Ovary (tissue), 9 donors: ENCODE measurements around the gene EGFLAM. TPM values are rescaled to one million over a fixed set of nuclear protein-coding genes. Genes with fewer than 3 reads are reported as not detected.

Experiments used
- DNase-seq, 5 donors: peaks; one replicate each; pipeline ENCODE4 v3.0.0-alpha.2; 2019 to 2020
- H3K27ac ChIP-seq, 2 donors: fragments of 200-600 bp; one replicate each; pipeline versions ENCODE4 v1.5.1 to v1.8.0; 2019 to 2022
- H3K27me3 ChIP-seq: fragments of 200-600 bp; one replicate; pipeline ENCODE4 v1.8.0; 2022
- H3K36me3 ChIP-seq: fragments of 200-600 bp; sonication (generic); one replicate; pipeline ENCODE4 v1.5.1; 2019
- H3K4me1 ChIP-seq: one replicate; pipeline ENCODE4 v1.8.1; 2013; ENCODE audit warnings: mild to moderate bottlenecking, moderate library complexity; ENCODE audit not compliant: insufficient read depth
- H3K4me3 ChIP-seq: fragments of 200-600 bp; sonication (generic); one replicate; pipeline ENCODE4 v1.5.1; 2017
- H3K9me3 ChIP-seq, 2 donors: fragments of 200-600 bp in 1 of 2; sonication (generic) in 1 of 2; one replicate each; pipeline versions ENCODE4 v1.5.1 to v1.8.1; 2013 to 2019; ENCODE audit warnings: mild to moderate bottlenecking in 1 of 2, moderate library complexity in 1 of 2
- EP300 ChIP-seq: sonication (generic); formaldehyde crosslinking; IDR thresholded peaks from one replicate; pipeline ENCODE4 v1.6.1; 2017; ENCODE audit warnings: antibody characterized with exemption
- POLR2A ChIP-seq: fragments of 450-650 bp; IDR thresholded peaks from one replicate; pipeline ENCODE4 v1.6.1; 2017; ENCODE audit warnings: antibody characterized with exemption, mild to moderate bottlenecking, moderate library complexity
- WGBS, 3 donors: extraction: QIAGEN DNeasy Blood & Tissue Kit in 1 of 3; methylation state at CpG; one replicate each; pipeline versions ENCODE4 v1.1.5 to v1.1.7; 2013 to 2017; 5-methylcytosine and 5-hydroxymethylcytosine counted together
- intact Hi-C, 4 donors: fragments of 100-400 bp; cut with DNase I; formaldehyde crosslinking; loops; one replicate each; pipeline versions ENCODE4 v1.11.0 to v1.15.1; 2022 to 2023
- polyA plus RNA-seq, 2 donors: library from polyadenylated mRNA; stranded (reverse); fragments of 200-250 nt in 1 of 2; fragments of 350-450 nt in 1 of 2; fragmentation: Illumina TruSeq in 1 of 2; extraction: RNeasy Lipid Tissue Mini Kit (QIAGEN cat#74804) in 1 of 2; gene quantifications; one replicate each; pipeline ENCODE4 v1.2.3, GENCODE V29; 2013 to 2014
- total RNA-seq, 7 donors: library from RNA; depleted of rRNA in 2 of 7; stranded (reverse); fragments of >200 nt in 2 of 7; fragmentation: NEBNext Ultra II Directional in 3 of 7; extraction: Animal tissue kit (Norgen Biotek cat#: 25700) in 3 of 7; gene quantifications; one replicate each; pipeline versions ENCODE4 v1.1.0 to v1.2.4, GENCODE V29; 2016 to 2023
- TF ChIP-seq, protein P1 (sequence below), 3 donors: fragments of 450-650 bp in 2 of 3; fragments of 200-600 bp in 1 of 3; IDR thresholded peaks; one replicate each; pipeline versions ENCODE4 v1.5.1 to v1.8.0; 2016 to 2022; ENCODE audit warnings: antibody characterized with exemption in 3 of 3, mild to moderate bottlenecking in 1 of 3
- donor health status: DM: no; HTN: no; CAD: no; lungs with moderate emphysema.
- donor health status: DM: no; HTN: no; CAD: no.
- donor health status: Bipolar disorder and iron deficiency.
- donor health status: DM: yes; HTN: yes; CAD: no.
- donor health status: DM: no; HTN: no; CAD: no.
- donor health status: DM: yes; HTN: yes; CAD: no.

The EGFLAM gene
- total and polyA plus RNA-seq, 9 donors, result 6.1 to 37.8 (median 17.1) TPM

DNA sequence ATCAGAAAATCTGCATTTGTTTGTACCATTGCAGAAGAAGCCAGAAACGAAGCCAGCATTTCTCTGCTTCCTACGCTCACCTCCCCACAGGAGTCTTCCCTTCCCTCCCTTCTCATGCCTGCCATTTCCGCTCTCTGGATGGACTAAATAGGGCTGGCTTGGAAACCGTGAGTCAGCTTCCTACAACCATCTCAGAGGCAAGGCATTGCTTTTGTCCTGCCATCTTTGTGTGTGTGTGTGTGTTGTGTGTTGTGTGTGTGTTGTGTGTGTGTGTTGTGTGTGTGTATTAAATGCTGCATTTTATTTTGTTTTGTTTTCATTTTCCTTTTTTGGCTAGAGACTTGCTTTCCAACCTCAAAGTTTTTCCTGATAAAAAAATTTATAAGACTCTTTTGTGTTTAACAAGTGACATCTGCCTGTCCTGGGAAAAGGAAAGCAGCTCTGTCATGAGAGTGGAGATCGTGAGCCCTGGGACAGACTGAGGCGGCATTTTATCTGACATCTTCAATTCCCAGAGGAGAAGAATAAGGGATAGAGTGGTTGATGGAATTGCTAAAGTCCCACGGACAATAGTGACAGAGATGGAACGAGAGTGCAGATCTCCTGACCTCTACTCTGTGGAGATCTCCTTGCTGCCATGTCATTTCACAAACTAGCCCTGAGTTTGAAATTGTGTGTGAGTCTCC, 7.5 kb upstream of the EGFLAM start:
- H3K4me3 ChIP-seq, result no peak overlapping the region
- no peak for DNase-seq
- H3K27me3 ChIP-seq, result no peaks in the 10 kb centered on the region
- intact Hi-C loops, result loop anchor here in 1 of 4 donors (10.0 kb wide), 1 partner anchor 124 kb away; no protein-coding TSS in a partner anchor
- no peaks in the 10 kb centered on the region for H3K4me1 ChIP-seq
- H3K36me3 ChIP-seq, result no peaks in the 10 kb centered on the region
- H3K27ac ChIP-seq, result no peak overlapping the region
- 78 to 87% (median 80%) methylated on average over 8 of the region's 8 CpGs for WGBS, 3 donors
- TF ChIP-seq, protein P1, sequence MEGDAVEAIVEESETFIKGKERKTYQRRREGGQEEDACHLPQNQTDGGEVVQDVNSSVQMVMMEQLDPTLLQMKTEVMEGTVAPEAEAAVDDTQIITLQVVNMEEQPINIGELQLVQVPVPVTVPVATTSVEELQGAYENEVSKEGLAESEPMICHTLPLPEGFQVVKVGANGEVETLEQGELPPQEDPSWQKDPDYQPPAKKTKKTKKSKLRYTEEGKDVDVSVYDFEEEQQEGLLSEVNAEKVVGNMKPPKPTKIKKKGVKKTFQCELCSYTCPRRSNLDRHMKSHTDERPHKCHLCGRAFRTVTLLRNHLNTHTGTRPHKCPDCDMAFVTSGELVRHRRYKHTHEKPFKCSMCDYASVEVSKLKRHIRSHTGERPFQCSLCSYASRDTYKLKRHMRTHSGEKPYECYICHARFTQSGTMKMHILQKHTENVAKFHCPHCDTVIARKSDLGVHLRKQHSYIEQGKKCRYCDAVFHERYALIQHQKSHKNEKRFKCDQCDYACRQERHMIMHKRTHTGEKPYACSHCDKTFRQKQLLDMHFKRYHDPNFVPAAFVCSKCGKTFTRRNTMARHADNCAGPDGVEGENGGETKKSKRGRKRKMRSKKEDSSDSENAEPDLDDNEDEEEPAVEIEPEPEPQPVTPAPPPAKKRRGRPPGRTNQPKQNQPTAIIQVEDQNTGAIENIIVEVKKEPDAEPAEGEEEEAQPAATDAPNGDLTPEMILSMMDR (IDR thresholded peaks at IDR 0.05), result no peak
- no peak for TF ChIP-seq POLR2A
- TF ChIP-seq EP300, result no peak
- H3K9me3 ChIP-seq, result no peaks in the 10 kb centered on the region

DNA sequence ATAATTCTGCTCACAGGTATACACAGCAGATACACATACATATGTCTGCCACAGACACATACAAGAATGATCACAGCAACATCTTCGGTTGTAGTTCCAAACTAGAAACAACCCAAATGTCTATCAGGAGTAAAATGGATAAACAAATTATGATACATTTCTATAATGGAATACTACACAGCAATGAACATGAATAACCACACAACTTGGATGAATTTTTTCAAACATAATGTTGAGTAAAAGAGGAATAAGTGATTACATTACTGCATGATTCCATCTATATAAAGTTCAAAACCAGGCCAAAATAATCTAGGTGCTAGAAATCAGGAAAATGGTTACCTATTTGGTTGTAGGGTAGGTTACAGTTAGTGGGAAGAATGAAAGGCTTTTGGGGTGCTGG, 4.6 kb upstream of the EGFLAM start:
- TF ChIP-seq POLR2A (no peak), EP300 (no peak)
- TF ChIP-seq, protein P1 (IDR thresholded peaks at IDR 0.05), result no peak
- no peak overlapping the region for H3K27ac ChIP-seq
- no peak overlapping the region for H3K4me3 ChIP-seq
- no peaks in the 10 kb centered on the region for H3K27me3 ChIP-seq
- H3K9me3 ChIP-seq, result no peaks in the 10 kb centered on the region
- H3K36me3 ChIP-seq, result no peaks in the 10 kb centered on the region
- intact Hi-C loops, result loop anchor here in 1 of 4 donors (10.0 kb wide), 1 partner anchor 121 kb away; no protein-coding TSS in a partner anchor
- DNase-seq, result no peak
- 86 to 93% (median 93%) methylated on average over 1 of the region's 1 CpG for WGBS, 3 donors
- H3K4me1 ChIP-seq, result no peaks in the 10 kb centered on the region

DNA sequence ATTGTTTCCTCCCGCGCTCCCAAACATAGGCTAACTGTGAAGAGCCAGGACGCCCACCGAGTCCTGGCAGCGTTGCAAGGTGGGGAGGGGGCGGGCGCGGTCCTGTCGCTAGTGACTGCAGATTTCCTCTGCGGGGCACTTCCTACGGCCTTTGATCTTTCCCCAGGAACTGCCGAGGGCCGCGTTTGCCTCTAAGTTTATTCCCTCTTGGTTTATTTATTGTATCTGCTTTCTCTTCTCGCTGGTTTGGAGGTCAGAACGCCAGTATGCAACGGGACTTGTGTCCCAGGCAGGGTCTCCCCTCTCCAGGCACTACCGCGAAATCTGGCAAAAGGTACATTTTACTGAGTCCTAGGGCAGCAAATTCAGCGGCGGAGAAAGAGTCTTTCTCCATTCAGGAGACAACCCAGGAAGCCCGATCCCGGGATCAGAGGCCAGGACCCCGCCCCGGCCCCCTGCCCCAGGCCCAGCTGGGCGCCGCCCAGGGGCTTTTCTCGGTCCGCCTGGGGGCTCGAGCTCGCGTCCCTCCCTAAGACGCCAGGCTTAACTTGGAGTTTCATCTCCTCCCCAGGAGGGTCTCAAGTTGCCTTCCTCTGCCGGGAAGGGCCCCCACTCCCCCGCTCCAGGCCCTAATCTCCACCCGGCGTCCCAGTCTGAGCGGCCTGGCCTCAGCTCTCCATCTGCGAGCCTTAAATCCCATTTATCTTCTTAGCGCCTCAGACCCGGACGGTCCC, 884 bp upstream of the EGFLAM start:
- H3K9me3 ChIP-seq, result no peaks in the 10 kb centered on the region
- no peaks in the 10 kb centered on the region for H3K36me3 ChIP-seq
- no peaks in the 10 kb centered on the region for H3K4me1 ChIP-seq
- 4 to 6% (median 5%) methylated on average over 42 of the region's 42 CpGs for WGBS, 3 donors
- H3K27me3 ChIP-seq, result no peaks in the 10 kb centered on the region
- peak overlapping the region; percentile 55 for H3K4me3 ChIP-seq
- peak in 3 of 5 donors; percentile 15 to 45 (median 31) for DNase-seq
- no peak overlapping the region for H3K27ac ChIP-seq
- TF ChIP-seq, protein P1 (IDR thresholded peaks at IDR 0.05), result no peak
- TF ChIP-seq EP300, result no peak
- TF ChIP-seq POLR2A, result no peak
- intact Hi-C loops, result loop anchor here in 1 of 4 donors (10.0 kb wide), 1 partner anchor 117 kb away; no protein-coding TSS in a partner anchor

DNA sequence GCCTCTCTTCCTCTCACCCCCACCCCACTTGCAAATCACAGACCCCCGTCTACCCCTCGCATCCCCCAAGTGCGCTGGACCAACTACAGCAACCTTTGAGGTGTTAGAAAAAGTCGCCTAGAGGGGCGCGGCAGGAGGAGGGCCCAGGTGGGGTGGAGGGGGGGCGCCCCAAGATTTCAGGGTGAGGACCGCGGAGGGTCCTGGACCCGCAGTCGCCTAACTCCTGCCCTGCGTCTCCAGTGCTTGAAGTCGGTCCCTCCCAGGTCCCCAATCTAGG, 379 bp upstream of the EGFLAM start:
- Histone ChIP-seq H3K4me3 (peak overlapping the region; percentile 55), H3K9me3 (no peaks in the 10 kb centered on the region), H3K27ac (peak overlapping the region; percentile 47 to 68), H3K27me3 (no peaks in the 10 kb centered on the region), H3K4me1 (no peaks in the 10 kb centered on the region), H3K36me3 (no peaks in the 10 kb centered on the region)
- no peak for TF ChIP-seq POLR2A
- TF ChIP-seq, protein P1 (IDR thresholded peaks at IDR 0.05), result no peak
- DNase-seq, result peak in 1 of 5 donors; percentile 25
- 0 to 1% (median 1%) methylated on average over 13 of the region's 13 CpGs for WGBS, 3 donors
- intact Hi-C loops, result loop anchor here in 1 of 4 donors (10.0 kb wide), 1 partner anchor 117 kb away; no protein-coding TSS in a partner anchor
